ENCODE results near the gene PRTG. TPM values are rescaled to one million over a fixed set of nuclear protein-coding genes. Genes with fewer than 3 reads are reported as not detected.

PRTG gene
- total and polyA plus RNA-seq, 10 of the 15 experiments (the other 5 are each of a cell fraction or from before 2014, with no cell fraction given): under 0.01 to 0.25 TPM; not detected in 8

GRCh38 chr15:55669270-55669669, 73.7 kb downstream of the PRTG start:
- Histone ChIP-seq H3K27ac (ENCODE audit: control insufficient read depth, insufficient read depth) (no peak overlapping the region), H3K36me3 (ENCODE audit: control insufficient read depth in 2 of 2, insufficient read depth in 2 of 2, low read length in 1 of 2) (no peaks in the 10 kb centered on the region), H3K4me2 (ENCODE audit: control insufficient read depth, insufficient read depth) (no peak overlapping the region), H4K20me1 (ENCODE audit: control insufficient read depth, insufficient read depth) (no peaks in the 10 kb centered on the region), H3K27me3 (replicated peaks in 1 of 2; ENCODE audit: control insufficient read depth in 2 of 2, insufficient read depth in 2 of 2, low read length in 1 of 2) (0 out of 4 replicates have a peak, but pooled peaks cover 0 to 1% of the 10 kb centered on the region in 2 experiments), H3K9me3 (replicated peaks; ENCODE audit: control insufficient read depth, insufficient read depth, low read length) (no peaks in the 10 kb centered on the region), H3K4me1 (ENCODE audit: control insufficient read depth, insufficient read depth, low read length) (no peaks in the 10 kb centered on the region), H3K4me3 (no peak overlapping the region), H3K79me2 (ENCODE audit: control insufficient read depth, insufficient read depth, low read length) (no peaks in the 10 kb centered on the region), H3K9ac (ENCODE audit: control insufficient read depth, insufficient read depth, low read length) (no peak overlapping the region), H2AFZ (ENCODE audit: control insufficient read depth, low read depth, low read length) (no peak overlapping the region)
- DNase-seq (ENCODE audit: low read depth, low spot score) (no peak), FAIRE-seq (no peak), ATAC-seq (no peak)
- ChIA-PET POLR2A (no interaction called here), RAD21 (ENCODE audit: unreplicated experiment) (no interaction called here), CTCF (no interaction called here), SMC1A (ENCODE audit: uncharacterized antibody, unreplicated experiment) (interaction anchor here (0.7 to 1.1 kb wide), 3 partner anchors 10 to 26 kb away, joined by 3 read pairs; no protein-coding TSS in a partner anchor)
- intact Hi-C loops (cut with micrococcal nuclease; ENCODE audit: unreplicated experiment): no loop called here
- BruUV-seq (replicated peaks): no TSS peak
- TF ChIP-seq TARDBP (IDR thresholded peaks at IDR 0.05; ENCODE audit: borderline replicate concordance) (no peak), CREB1 (IDR thresholded peaks at IDR 0.05; ENCODE audit: low read depth) (no peak), SIX5 (IDR thresholded peaks at IDR 0.05; ENCODE audit: low read depth, low read length, severe bottlenecking) (no peak), ESRRA (IDR thresholded peaks at IDR 0.05; ENCODE audit: low read length) (no peak)
- in situ Hi-C loops (cut with MboI): loop anchor here (10.0 to 25.0 kb wide), 2 partner anchors 56 to 768 kb away; no protein-coding TSS in a partner anchor
- 7% methylated on average over 3 of the region's 3 CpGs for WGBS (ENCODE audit: insufficient coverage, insufficient replicate concordance, low lambda C conversion rate, missing lambda C conversion rate)

GRCh38 chr15:55665605-55666227, 77.2 kb downstream of the PRTG start:
- DNase-seq (ENCODE audit: low read depth, low spot score): no peak
- intact Hi-C loops (cut with micrococcal nuclease; ENCODE audit: unreplicated experiment): no loop called here
- BruUV-seq (replicated peaks): no TSS peak
- no peak overlapping the region for H3K4me2 ChIP-seq (ENCODE audit: control insufficient read depth, insufficient read depth)
- H3K4me1 ChIP-seq (ENCODE audit: control insufficient read depth, insufficient read depth, low read length): no peaks in the 10 kb centered on the region
- no peak overlapping the region for H2AFZ ChIP-seq (ENCODE audit: control insufficient read depth, low read depth, low read length)
- no peaks in the 10 kb centered on the region for H3K9me3 ChIP-seq (replicated peaks; ENCODE audit: control insufficient read depth, insufficient read depth, low read length)
- H4K20me1 ChIP-seq (ENCODE audit: control insufficient read depth, insufficient read depth): no peaks in the 10 kb centered on the region
- no peak overlapping the region for H3K9ac ChIP-seq (ENCODE audit: control insufficient read depth, insufficient read depth, low read length)
- in situ Hi-C loops (cut with MboI): loop anchor here (10.0 to 25.0 kb wide), 2 partner anchors 59 to 772 kb away; no protein-coding TSS in a partner anchor
- H3K36me3 ChIP-seq (ENCODE audit: control insufficient read depth in 2 of 2, insufficient read depth in 2 of 2, low read length in 1 of 2): no peaks in the 10 kb centered on the region
- 29% methylated on average over 4 of the region's 4 CpGs for WGBS (ENCODE audit: insufficient coverage, insufficient replicate concordance, low lambda C conversion rate, missing lambda C conversion rate)
- H3K4me3 ChIP-seq: no peak overlapping the region
- TF ChIP-seq POLR2AphosphoS5 (IDR thresholded peaks at IDR 0.05; ENCODE audit: low read length): no peak
- no peak for TF ChIP-seq CHD4 (IDR thresholded peaks at IDR 0.05)
- no peak for TF ChIP-seq E2F8 (IDR thresholded peaks at IDR 0.05; ENCODE audit: low read depth, partially characterized antibody)
- TF ChIP-seq CBX3 (IDR thresholded peaks at IDR 0.05; ENCODE audit: borderline replicate concordance, low read depth): no peak
- H3K27ac ChIP-seq (ENCODE audit: control insufficient read depth, insufficient read depth): no peak overlapping the region
- H3K79me2 ChIP-seq (ENCODE audit: control insufficient read depth, insufficient read depth, low read length): no peaks in the 10 kb centered on the region
- CTCF ChIA-PET: no interaction called here
- no peak for FAIRE-seq
- SMC1A ChIA-PET (ENCODE audit: uncharacterized antibody, unreplicated experiment): no interaction called here
- ATAC-seq: no peak
- H3K27me3 ChIP-seq (replicated peaks in 1 of 2; ENCODE audit: control insufficient read depth in 2 of 2, insufficient read depth in 2 of 2, low read length in 1 of 2): 0 out of 4 replicates have a peak, but pooled peaks cover 0 to 1% of the 10 kb centered on the region in 2 experiments
- RAD21 ChIA-PET (ENCODE audit: unreplicated experiment): no interaction called here
- POLR2A ChIA-PET: no interaction called here
